Stomach (tissue), 9 donors: ENCODE measurements around the gene KATNIP. TPM values are rescaled to one million over a fixed set of nuclear protein-coding genes. Genes with fewer than 3 reads are reported as not detected.

Experiments used
- DNase-seq, 2 donors: peaks; one replicate each; pipeline versions ENCODE4 v3.0.0 to v3.0.0-alpha.2; 2013 to 2019
- H3K27ac ChIP-seq, 5 donors: fragments of 200-600 bp in 4 of 5; sonication (generic) in 4 of 5; one replicate each; pipeline ENCODE4 v1.5.1; 2013 to 2019; ENCODE audit warnings: mild to moderate bottlenecking in 1 of 5, moderate library complexity in 1 of 5
- H3K27me3 ChIP-seq, 3 donors: fragments of 200-600 bp; sonication (generic); one replicate each; pipeline ENCODE4 v1.5.1; 2017 to 2019; ENCODE audit warnings: mixed run types in 1 of 3
- H3K36me3 ChIP-seq, 4 donors: fragments of 200-600 bp; sonication (generic); 1 replicate in 3 of 4; 2 replicates in 1 of 4; pipeline ENCODE4 v1.5.1; 2016 to 2019
- H3K4me1 ChIP-seq, 4 donors: fragments of 200-600 bp; sonication (generic); one replicate each; pipeline ENCODE4 v1.5.1; 2016 to 2019
- H3K4me3 ChIP-seq, 4 donors: fragments of 200-600 bp; sonication (generic) in 3 of 4; one replicate each; pipeline ENCODE4 v1.5.1; 2016 to 2019; ENCODE audit warnings: mild to moderate bottlenecking in 1 of 4
- H3K9me3 ChIP-seq, 4 donors: fragments of 200-600 bp; sonication (generic); one replicate each; pipeline ENCODE4 v1.5.1; 2016 to 2019
- EP300 ChIP-seq: sonication (generic); formaldehyde crosslinking; IDR thresholded peaks from one replicate; pipeline ENCODE4 v1.6.1; 2017; ENCODE audit warnings: antibody characterized with exemption
- POLR2A ChIP-seq, 4 donors: fragments of 450-650 bp; IDR thresholded peaks; one replicate each; pipeline ENCODE4 v1.6.1; 2016; ENCODE audit warnings: antibody characterized with exemption in 4 of 4, control low read depth in 2 of 4, mild to moderate bottlenecking in 1 of 4, moderate library complexity in 1 of 4
- POLR2AphosphoS5 ChIP-seq, 3 donors: sonication (generic); formaldehyde crosslinking; IDR thresholded peaks; one replicate each; pipeline ENCODE4 v1.6.1; 2016; ENCODE audit warnings: antibody characterized with exemption in 3 of 3
- WGBS, 5 donors: extraction: QIAGEN DNeasy Blood & Tissue Kit in 3 of 5; methylation state at CpG; one replicate each; pipeline versions ENCODE4 v1.1.5 to v1.1.7; 2013 to 2018; 5-methylcytosine and 5-hydroxymethylcytosine counted together
- intact Hi-C: fragments of 100-400 bp; cut with DNase I; formaldehyde crosslinking; loops from one replicate; pipeline ENCODE4 v1.15.1; 2023; ENCODE audit warnings: low total_unique reads
- polyA plus RNA-seq, 3 donors: library from polyadenylated mRNA; stranded (reverse); fragments of 200-250 nt; gene quantifications; one replicate each; pipeline ENCODE4 v1.2.3, GENCODE V29; 2013
- total RNA-seq, 5 donors: library from RNA; depleted of rRNA; stranded (reverse); fragments of >200 nt; gene quantifications; one replicate each; pipeline versions ENCODE4 v1.1.0 to v1.2.3, GENCODE V29; 2014 to 2016
- TF ChIP-seq, protein P1 (sequence below), 7 experiments: fragments of 450-650 bp in 4 of 7; fragments of 200-600 bp in 3 of 7; sonication (generic) in 3 of 7; IDR thresholded peaks; one replicate each; pipeline ENCODE4 v1.5.1; 2016 to 2019; ENCODE audit warnings: antibody characterized with exemption in 7 of 7, control low read depth in 2 of 7, mild to moderate bottlenecking in 1 of 7
- donor health status: healthy with polysubstance abuse.
- donor health status: Bipolar disorder and iron deficiency.
- donor health status: healthy.

Gene KATNIP
- total and polyA plus RNA-seq, 8 donors: 2.6 to 52.7 (median 34.4) TPM

DNA sequence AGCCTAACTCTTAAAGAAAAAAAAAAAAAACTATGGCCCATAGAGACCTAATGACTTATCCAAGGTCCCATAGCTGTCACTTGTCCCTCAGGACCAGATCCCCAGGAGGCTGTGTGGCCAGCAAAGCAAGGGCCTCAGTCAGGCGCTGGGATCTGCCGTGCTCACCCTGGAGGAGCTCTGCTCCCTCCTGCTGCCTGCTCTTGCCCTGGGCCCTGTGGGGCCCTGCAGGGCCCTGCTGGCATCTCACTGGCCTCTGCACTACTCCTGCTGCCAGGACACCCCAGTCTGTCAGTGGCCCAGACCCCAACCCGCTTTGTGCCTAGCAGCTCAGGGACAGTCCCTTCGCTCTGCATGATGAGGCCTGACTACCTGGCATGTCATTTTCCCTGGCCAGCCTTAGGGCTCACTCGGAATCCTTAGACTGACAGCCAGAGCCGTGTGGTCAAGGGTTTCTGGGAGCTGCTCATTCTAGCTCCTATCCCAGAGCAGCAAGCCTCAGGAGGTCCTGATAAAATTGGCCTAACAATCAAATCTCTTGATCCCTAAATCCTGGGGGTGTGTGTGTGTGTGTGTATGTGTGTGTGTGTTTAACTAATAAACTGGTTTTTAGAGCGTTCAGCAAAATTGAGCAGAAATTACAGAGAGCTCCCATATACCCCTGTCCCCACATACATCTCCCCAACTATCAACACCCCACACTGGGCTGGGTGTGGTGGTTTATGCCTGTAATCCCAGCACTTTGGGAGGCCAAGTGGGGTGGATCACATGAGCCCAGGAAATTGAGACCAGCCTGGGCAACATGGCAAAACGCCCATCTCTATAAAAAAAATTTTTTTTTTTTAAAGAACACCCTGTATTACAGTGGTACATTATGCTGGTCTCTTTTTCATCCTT, 21.7 kb downstream of the KATNIP start:
- no peak for DNase-seq
- no peak overlapping the region for H3K27ac ChIP-seq
- H3K36me3 ChIP-seq: peaks cover 0 to 18% (median 14%) of the 10 kb centered on the region in 4 donors
- TF ChIP-seq POLR2A (IDR thresholded peaks at IDR 0.05) (no peak), EP300 (no peak), POLR2AphosphoS5 (IDR thresholded peaks at IDR 0.05) (no peak)
- H3K9me3 ChIP-seq: no peaks in the 10 kb centered on the region
- H3K4me1 ChIP-seq: peaks cover 0 to 7% (median 0%) of the 10 kb centered on the region in 4 donors
- WGBS, 5 donors: 71 to 84% (median 76%) methylated on average over 8 of the region's 8 CpGs
- H3K4me3 ChIP-seq: no peak overlapping the region
- no peaks in the 10 kb centered on the region for H3K27me3 ChIP-seq
- intact Hi-C loops: no loop called here

DNA sequence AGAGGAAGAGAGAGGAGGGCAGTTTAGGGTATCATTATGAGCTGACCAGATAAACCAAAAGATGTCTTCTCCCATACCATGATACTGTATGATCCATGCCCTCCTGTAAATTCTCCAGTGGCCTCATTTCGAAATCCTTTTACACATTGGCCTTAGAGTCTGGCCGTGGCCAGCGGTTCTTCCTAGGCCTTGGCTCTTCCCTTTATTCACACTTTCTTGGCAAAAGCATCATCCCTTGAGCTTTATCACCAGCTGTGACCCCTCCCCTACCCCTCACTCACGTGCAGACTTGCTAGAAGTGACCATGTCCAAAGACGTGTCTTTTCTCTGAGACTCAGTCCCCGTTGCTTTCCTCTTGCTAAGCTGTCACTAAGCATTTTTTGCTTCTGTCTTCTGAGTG, 22.8 kb downstream of the KATNIP start:
- no peak for DNase-seq
- Histone ChIP-seq H3K9me3 (no peaks in the 10 kb centered on the region), H3K36me3 (peaks cover 0 to 19% (median 14%) of the 10 kb centered on the region in 4 donors), H3K27ac (no peak overlapping the region), H3K27me3 (no peaks in the 10 kb centered on the region), H3K4me1 (peaks cover 0 to 7% (median 0%) of the 10 kb centered on the region in 4 donors), H3K4me3 (no peak overlapping the region)
- intact Hi-C loops: no loop called here
- WGBS, 5 donors: 83 to 93% (median 91%) methylated on average over 6 of the region's 6 CpGs
- TF ChIP-seq POLR2AphosphoS5 (IDR thresholded peaks at IDR 0.05) (no peak), POLR2A (IDR thresholded peaks at IDR 0.05) (no peak), EP300 (no peak)
- TF ChIP-seq, protein P1, sequence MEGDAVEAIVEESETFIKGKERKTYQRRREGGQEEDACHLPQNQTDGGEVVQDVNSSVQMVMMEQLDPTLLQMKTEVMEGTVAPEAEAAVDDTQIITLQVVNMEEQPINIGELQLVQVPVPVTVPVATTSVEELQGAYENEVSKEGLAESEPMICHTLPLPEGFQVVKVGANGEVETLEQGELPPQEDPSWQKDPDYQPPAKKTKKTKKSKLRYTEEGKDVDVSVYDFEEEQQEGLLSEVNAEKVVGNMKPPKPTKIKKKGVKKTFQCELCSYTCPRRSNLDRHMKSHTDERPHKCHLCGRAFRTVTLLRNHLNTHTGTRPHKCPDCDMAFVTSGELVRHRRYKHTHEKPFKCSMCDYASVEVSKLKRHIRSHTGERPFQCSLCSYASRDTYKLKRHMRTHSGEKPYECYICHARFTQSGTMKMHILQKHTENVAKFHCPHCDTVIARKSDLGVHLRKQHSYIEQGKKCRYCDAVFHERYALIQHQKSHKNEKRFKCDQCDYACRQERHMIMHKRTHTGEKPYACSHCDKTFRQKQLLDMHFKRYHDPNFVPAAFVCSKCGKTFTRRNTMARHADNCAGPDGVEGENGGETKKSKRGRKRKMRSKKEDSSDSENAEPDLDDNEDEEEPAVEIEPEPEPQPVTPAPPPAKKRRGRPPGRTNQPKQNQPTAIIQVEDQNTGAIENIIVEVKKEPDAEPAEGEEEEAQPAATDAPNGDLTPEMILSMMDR (IDR thresholded peaks at IDR 0.05): no peak

DNA sequence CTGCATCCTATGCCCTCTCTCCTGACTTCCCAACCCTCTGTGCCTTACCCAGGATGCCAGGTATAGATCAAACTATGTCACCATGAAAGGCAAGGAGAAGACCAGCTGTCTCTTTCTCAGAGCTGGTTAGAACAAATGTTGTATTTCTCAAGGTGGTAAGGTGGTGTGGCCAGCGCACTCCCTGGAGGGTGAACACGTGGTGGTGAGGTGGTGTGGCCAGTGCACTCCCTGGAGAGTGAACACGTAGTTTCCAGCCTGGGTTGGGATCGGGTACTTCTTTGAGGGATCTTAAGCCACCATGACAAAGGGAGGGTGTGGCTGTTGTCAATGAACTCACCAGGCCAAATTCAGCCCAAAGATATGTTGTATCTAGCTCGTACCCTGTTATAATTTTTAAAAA, 26.8 kb downstream of the KATNIP start:
- no peaks in the 10 kb centered on the region for H3K27me3 ChIP-seq
- H3K9me3 ChIP-seq: no peaks in the 10 kb centered on the region
- no peak for DNase-seq
- H3K4me3 ChIP-seq: no peak overlapping the region
- no peak overlapping the region for H3K27ac ChIP-seq
- peaks cover 0 to 19% (median 11%) of the 10 kb centered on the region in 4 donors for H3K4me1 ChIP-seq
- peaks cover 0 to 28% (median 24%) of the 10 kb centered on the region in 4 donors for H3K36me3 ChIP-seq
- TF ChIP-seq EP300 (no peak), POLR2AphosphoS5 (IDR thresholded peaks at IDR 0.05) (no peak), POLR2A (IDR thresholded peaks at IDR 0.05) (no peak)
- TF ChIP-seq, protein P1 (IDR thresholded peaks at IDR 0.05): no peak
- intact Hi-C loops: no loop called here
- WGBS, 5 donors: 67 to 85% (median 73%) methylated on average over 5 of the region's 5 CpGs

DNA sequence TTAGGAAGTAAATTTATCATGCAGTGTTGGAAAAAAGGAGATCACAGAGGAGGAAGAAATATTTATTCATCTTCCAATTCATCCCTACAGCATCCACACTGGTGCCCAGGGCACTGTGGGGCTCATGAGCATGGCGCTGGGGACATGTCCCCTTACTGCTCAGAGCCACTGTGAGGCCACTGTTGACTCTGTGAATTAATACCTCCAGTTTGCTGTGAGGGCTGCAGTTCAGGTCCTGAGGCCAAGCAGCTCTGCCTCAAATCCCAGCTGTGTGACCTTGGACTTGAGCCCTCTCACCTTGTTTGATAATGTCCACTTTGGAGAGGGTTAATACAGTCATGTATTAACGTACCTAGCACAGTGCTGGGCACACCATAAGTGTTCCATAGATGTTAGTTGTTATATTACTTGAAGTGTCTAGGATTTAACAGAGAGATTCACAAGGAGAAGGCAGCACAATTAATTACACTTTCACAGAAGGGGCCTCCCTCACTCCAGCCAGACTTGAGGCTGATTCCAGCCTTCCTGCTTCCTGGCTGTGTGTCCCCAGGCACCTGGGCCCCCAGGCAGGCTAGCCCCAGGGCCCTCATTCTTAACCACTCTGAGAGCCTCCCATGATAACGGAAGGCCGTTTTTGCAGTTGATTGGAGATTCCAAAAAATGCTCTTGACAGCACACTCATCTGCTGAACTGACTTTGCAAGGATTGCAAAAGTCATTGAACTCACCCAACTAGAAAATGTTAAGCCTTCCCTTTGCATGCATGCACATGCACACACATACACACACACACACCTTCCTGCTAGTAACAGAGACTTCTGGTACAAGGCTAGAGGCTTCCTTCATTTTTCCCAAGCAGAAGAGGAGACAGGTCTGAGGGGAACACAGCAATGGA, 29.4 kb downstream of the KATNIP start:
- H3K36me3 ChIP-seq: peaks cover 0 to 43% (median 39%) of the 10 kb centered on the region in 4 donors
- H3K4me1 ChIP-seq: peaks cover 0 to 17% (median 10%) of the 10 kb centered on the region in 4 donors
- H3K27me3 ChIP-seq: no peaks in the 10 kb centered on the region
- intact Hi-C loops: no loop called here
- no peak for TF ChIP-seq POLR2AphosphoS5 (IDR thresholded peaks at IDR 0.05)
- TF ChIP-seq, protein P1 (IDR thresholded peaks at IDR 0.05): no peak
- TF ChIP-seq EP300: no peak
- H3K27ac ChIP-seq: peak overlapping the region in 3 of 5 donors; percentile 20 to 59 (median 52)
- no peak overlapping the region for H3K4me3 ChIP-seq
- no peak for DNase-seq
- WGBS, 5 donors: 74 to 82% (median 76%) methylated on average over 4 of the region's 4 CpGs
- no peaks in the 10 kb centered on the region for H3K9me3 ChIP-seq
